GM23338 (cell line): ENCODE measurements around the gene SLX9. TPM values are rescaled to one million over a fixed set of nuclear protein-coding genes. Genes with fewer than 3 reads are reported as not detected.

Experiments
- ATAC-seq: fragments of 200-7000 bp; cut with Tn5 transposase; 3 replicates; pipeline ENCODE4 v1.9.1; 2020
- DNase-seq: peaks from one replicate; pipeline ENCODE4 v3.0.0-alpha.2; 2015; ENCODE audit warnings: low spot score
- H2AFZ ChIP-seq: fragments of 200-600 bp; sonication (generic); 2 replicates; pipeline ENCODE4 v1.8.0; 2016; ENCODE audit warnings: antibody characterized with exemption, mild to moderate bottlenecking, moderate library complexity
- H3F3A ChIP-seq: fragments of 200-600 bp; sonication (generic); replicated peaks from 2 replicates; pipeline ENCODE4 v1.8.0; 2017; ENCODE audit warnings: antibody characterized with exemption, mixed run types, low read depth
- H3K27ac ChIP-seq: fragments of 200-600 bp; sonication (generic); 2 replicates; pipeline ENCODE4 v1.6.1; 2016; ENCODE audit warnings: low read depth
- H3K27me3 ChIP-seq: fragments of 200-600 bp; sonication (generic); 2 replicates; pipeline ENCODE4 v1.8.0; 2016; ENCODE audit warnings: mild to moderate bottlenecking, mixed run types, moderate library complexity; ENCODE audit not compliant: insufficient read depth
- H3K36me3 ChIP-seq: fragments of 200-600 bp; sonication (generic); 2 replicates; pipeline ENCODE4 v1.8.0; 2016; ENCODE audit warnings: mild to moderate bottlenecking; ENCODE audit not compliant: insufficient read depth
- H3K4me1 ChIP-seq: fragments of 200-600 bp; sonication (generic); 2 replicates; pipeline ENCODE4 v1.8.0; 2016; ENCODE audit warnings: mild to moderate bottlenecking, moderate library complexity; ENCODE audit not compliant: insufficient read depth
- H3K4me2 ChIP-seq: fragments of 200-600 bp; sonication (generic); 2 replicates; pipeline ENCODE4 v1.7.1; 2017; ENCODE audit warnings: mixed run types
- H3K4me3 ChIP-seq: fragments of 200-600 bp; sonication (generic); 2 replicates; pipeline ENCODE4 v1.6.1; 2016; ENCODE audit warnings: mixed run types
- H3K79me2 ChIP-seq: fragments of 200-600 bp; sonication (generic); replicated peaks from 2 replicates; pipeline ENCODE4 v1.8.0; 2017; ENCODE audit warnings: mild to moderate bottlenecking; ENCODE audit not compliant: insufficient read depth
- H3K9me2 ChIP-seq: fragments of 200-600 bp; sonication (generic); 2 replicates; pipeline ENCODE4 v1.8.0; 2017; ENCODE audit not compliant: insufficient read depth
- H4K20me1 ChIP-seq: fragments of 200-600 bp; sonication (generic); replicated peaks from 2 replicates; pipeline ENCODE4 v1.8.0; 2017; ENCODE audit warnings: mild to moderate bottlenecking; ENCODE audit not compliant: insufficient read depth
- H3K27ac Mint-ChIP-seq: 2 replicates; pipeline ENCODE4 v1.8.0; 2020; ENCODE audit warnings: inconsistent platforms, mild to moderate bottlenecking, moderate library complexity, mixed read lengths
- H3K27me3 Mint-ChIP-seq: 3 replicates; pipeline ENCODE4 v1.8.0; 2022; ENCODE audit warnings: low read depth, mild to moderate bottlenecking, moderate library complexity, mixed read lengths, inconsistent platforms; ENCODE audit not compliant: insufficient read depth, poor library complexity
- H3K36me3 Mint-ChIP-seq: 3 replicates; pipeline ENCODE4 v1.8.0; 2021; ENCODE audit warnings: low read depth, mild to moderate bottlenecking, inconsistent platforms, moderate library complexity, mixed read lengths
- H3K4me1 Mint-ChIP-seq: 3 replicates; pipeline ENCODE4 v1.8.0; 2020; ENCODE audit warnings: mild to moderate bottlenecking, inconsistent platforms, mixed read lengths
- H3K4me3 Mint-ChIP-seq: 3 replicates; pipeline ENCODE4 v1.8.0; 2021; ENCODE audit warnings: moderate library complexity, mild to moderate bottlenecking, inconsistent platforms, mixed read lengths
- H3K9me3 Mint-ChIP-seq: 3 replicates; pipeline ENCODE4 v1.8.0; 2020; ENCODE audit warnings: moderate library complexity, mild to moderate bottlenecking, inconsistent platforms, mixed read lengths
- CTCF ChIP-seq, 2 experiments: fragments of 200-600 bp in 1 of 2; sonication (generic) in 1 of 2; conservative IDR thresholded peaks; 2 replicates each; pipeline versions ENCODE4 v1.5.1 to v1.6.1; 2016 to 2017; ENCODE audit warnings: antibody characterized with exemption in 2 of 2, low read depth in 2 of 2, mild to moderate bottlenecking in 2 of 2, moderate library complexity in 1 of 2
- EZH2 ChIP-seq: fragments of 200-600 bp; sonication (generic); IDR thresholded peaks from one replicate; pipeline ENCODE4 v1.8.0; 2017; ENCODE audit warnings: antibody characterized with exemption, mild to moderate bottlenecking, low read depth; ENCODE audit not compliant: unreplicated experiment
- EZH2phosphoT487 ChIP-seq: fragments of 200-600 bp; sonication (generic); IDR thresholded peaks from one replicate; pipeline ENCODE4 v1.8.1; 2018; ENCODE audit warnings: antibody characterized with exemption; ENCODE audit not compliant: unreplicated experiment
- JUNB ChIP-seq: IDR thresholded peaks from one replicate; pipeline ENCODE4 v1.6.1; 2016; ENCODE audit warnings: antibody characterized with exemption; ENCODE audit not compliant: unreplicated experiment
- STAT1 ChIP-seq: IDR thresholded peaks from one replicate; pipeline ENCODE4 v1.6.1; 2016; ENCODE audit warnings: antibody characterized with exemption; ENCODE audit not compliant: unreplicated experiment
- ZNF114 ChIP-seq: fragments of 250-450 bp; sonication (Bioruptor Pico); IDR thresholded peaks from 2 replicates; pipeline ENCODE4 v1.5.0; 2020; ENCODE audit warnings: mild to moderate bottlenecking, moderate library complexity
- ZNF331 ChIP-seq: fragments of 250-450 bp; sonication (Bioruptor Pico); IDR thresholded peaks from 2 replicates; pipeline ENCODE4 v1.5.0; 2020; ENCODE audit warnings: low read depth, mild to moderate bottlenecking, moderate library complexity
- ZNF462 ChIP-seq: fragments of 250-450 bp; sonication (Bioruptor Pico); IDR thresholded peaks from 2 replicates; pipeline ENCODE4 v1.5.0; 2020; ENCODE audit warnings: mild to moderate bottlenecking, moderate library complexity
- polyA plus RNA-seq: library from polyadenylated mRNA; unstranded; fragments of >200 nt; fragmentation: Nextera tagmentation; extraction: Ambion mirVana; gene quantifications from 2 replicates; pipeline ENCODE4 v1.2.1, GENCODE V29; 2016
- total RNA-seq: library from RNA; depleted of rRNA; stranded (reverse); fragments of >200 nt; shearing (Covaris generic); gene quantifications from 2 replicates; pipeline ENCODE4 v1.2.3, GENCODE V29; 2014

SLX9 gene
- total and polyA plus RNA-seq, 2 experiments from 2014 or later = 41.5 to 46.9 TPM

GRCh38 chr21:44911384-44912157 is 28.3 kb upstream of the SLX9 start:
- Mint-ChIP-seq H3K27me3 (peaks cover 37% of the 10 kb centered on the region), H3K4me3 (no peak overlapping the region), H3K9me3 (no peaks in the 10 kb centered on the region), H3K4me1 (peaks cover 9% of the 10 kb centered on the region), H3K36me3 (no peaks in the 10 kb centered on the region), H3K27ac (no peak overlapping the region)
- ATAC-seq (peak; percentile 18), DNase-seq (no peak)
- Histone ChIP-seq H3K27ac (no peak overlapping the region), H3K27me3 (no peaks in the 10 kb centered on the region), H3K4me2 (no peak overlapping the region), H3K79me2 (no peaks in the 10 kb centered on the region), H2AFZ (no peak overlapping the region), H4K20me1 (no peaks in the 10 kb centered on the region), H3K36me3 (no peaks in the 10 kb centered on the region), H3F3A (no peaks in the 10 kb centered on the region), H3K4me1 (no peaks in the 10 kb centered on the region), H3K4me3 (no peak overlapping the region), H3K9me2 (no peaks in the 10 kb centered on the region)
- no peak for TF ChIP-seq EZH2
- peak; percentile 35 to 59 for TF ChIP-seq CTCF (conservative IDR thresholded peaks at IDR 0.05; ENCODE audit: low read depth in 2 of 2)

GRCh38 chr21:44912158-44912473 is 27.7 kb upstream of the SLX9 start:
- Histone ChIP-seq H3K27me3 (peaks cover 4% of the 10 kb centered on the region; the same call in 1 of the 2 replicates), H2AFZ (no peak overlapping the region), H3K79me2 (no peaks in the 10 kb centered on the region), H3K36me3 (no peaks in the 10 kb centered on the region), H3F3A (no peaks in the 10 kb centered on the region), H3K4me3 (no peak overlapping the region), H3K9me2 (no peaks in the 10 kb centered on the region), H3K27ac (no peak overlapping the region), H4K20me1 (no peaks in the 10 kb centered on the region), H3K4me1 (no peaks in the 10 kb centered on the region), H3K4me2 (no peak overlapping the region)
- Mint-ChIP-seq H3K4me3 (no peak overlapping the region), H3K36me3 (no peaks in the 10 kb centered on the region), H3K27ac (no peak overlapping the region), H3K4me1 (peaks cover 8% of the 10 kb centered on the region), H3K9me3 (no peaks in the 10 kb centered on the region), H3K27me3 (peaks cover 37% of the 10 kb centered on the region)
- no peak for DNase-seq
- ATAC-seq = no peak
- TF ChIP-seq ZNF114 (CRISPR knock-in tag) (no peak), JUNB (no peak), STAT1 (no peak), CTCF (conservative IDR thresholded peaks at IDR 0.05; ENCODE audit: low read depth in 2 of 2) (no peak), ZNF331 (CRISPR knock-in tag) (no peak), ZNF462 (CRISPR knock-in tag) (no peak), EZH2phosphoT487 (no peak)
